A549 (cell line): ENCODE data around the gene SLC9C1.

Experiments
- CHD2 ChIP-seq: fragments of 150-350 bp; IDR thresholded peaks from 2 replicates; pipeline ENCODE4 v1.6.1; 2014; ENCODE audit warnings: low read length; ENCODE audit not compliant: partially characterized antibody
- CTCF ChIP-seq: fragments of >200 bp; sonication (Bioruptor Twin); formaldehyde crosslinking; IDR thresholded peaks from 3 replicates; pipeline ENCODE4 v1.5.1; 2016
- ELK1 ChIP-seq: fragments of 150-350 bp; IDR thresholded peaks from 2 replicates; pipeline ENCODE4 v1.6.1; 2014; ENCODE audit warnings: low read depth, mild to moderate bottlenecking, low read length
- HOXA7 ChIP-seq: fragments of 250-450 bp; sonication (Bioruptor Pico); IDR thresholded peaks from 2 replicates; pipeline ENCODE4 v1.5.0; 2020; ENCODE audit warnings: mild to moderate bottlenecking, moderate library complexity
- MAX ChIP-seq: IDR thresholded peaks from 2 replicates; pipeline ENCODE4 v1.6.1; 2012
- POLR2A ChIP-seq: IDR thresholded peaks from 2 replicates; pipeline ENCODE4 v1.6.1; 2012; ENCODE audit warnings: mild to moderate bottlenecking, low read length
- POLR2AphosphoS2 ChIP-seq: conservative IDR thresholded peaks from 2 replicates; pipeline ENCODE4 v1.6.1; 2012; ENCODE audit warnings: low read length, improper control_type of control experiment, inconsistent platforms
- SMC3 ChIP-seq: fragments of >200 bp; sonication (Bioruptor Twin); formaldehyde crosslinking; IDR thresholded peaks from 3 replicates; pipeline ENCODE4 v1.6.1; 2018; ENCODE audit warnings: inconsistent platforms
- SREBF2 ChIP-seq: fragments of 450-650 bp; IDR thresholded peaks from 2 replicates; pipeline ENCODE4 v1.6.1; 2014; ENCODE audit warnings: mild to moderate bottlenecking, moderate library complexity

GRCh38 chr3:112273536-112273935 is 20.5 kb downstream of the SLC9C1 start:
- no peak for TF ChIP-seq CTCF
- TF ChIP-seq POLR2AphosphoS2: no peak
- no peak for TF ChIP-seq POLR2A
- TF ChIP-seq SMC3: no peak
- TF ChIP-seq ELK1: no peak
- TF ChIP-seq HOXA7 (CRISPR knock-in tag): no peak
- TF ChIP-seq MAX: no peak
- no peak for TF ChIP-seq CHD2
- TF ChIP-seq SREBF2: no peak
